NCI-H146 treated with DMSO at 0.1 percent for 48 hours (cell line): ENCODE results near the gene TIGD4.
"Not testable (repeated sequence)": the region's sequence is repeated elsewhere in the genome, so short reads cannot be mapped to it uniquely, and the experiment has no call there.

Experiments
- DNase-seq: peaks from one replicate; lab custom pipeline; 2025; ENCODE audit not compliant: unreplicated experiment; lab: John Stamatoyannopoulos, UW

The TIGD4 gene

GRCh38 chr4:152784490-152785350 lies 5.2 kb upstream of the TIGD4 start:
- DNase-seq, result no peak

GRCh38 chr4:152780267-152780778 lies 793 bp upstream of the TIGD4 start:
- no peak for DNase-seq

DNA sequence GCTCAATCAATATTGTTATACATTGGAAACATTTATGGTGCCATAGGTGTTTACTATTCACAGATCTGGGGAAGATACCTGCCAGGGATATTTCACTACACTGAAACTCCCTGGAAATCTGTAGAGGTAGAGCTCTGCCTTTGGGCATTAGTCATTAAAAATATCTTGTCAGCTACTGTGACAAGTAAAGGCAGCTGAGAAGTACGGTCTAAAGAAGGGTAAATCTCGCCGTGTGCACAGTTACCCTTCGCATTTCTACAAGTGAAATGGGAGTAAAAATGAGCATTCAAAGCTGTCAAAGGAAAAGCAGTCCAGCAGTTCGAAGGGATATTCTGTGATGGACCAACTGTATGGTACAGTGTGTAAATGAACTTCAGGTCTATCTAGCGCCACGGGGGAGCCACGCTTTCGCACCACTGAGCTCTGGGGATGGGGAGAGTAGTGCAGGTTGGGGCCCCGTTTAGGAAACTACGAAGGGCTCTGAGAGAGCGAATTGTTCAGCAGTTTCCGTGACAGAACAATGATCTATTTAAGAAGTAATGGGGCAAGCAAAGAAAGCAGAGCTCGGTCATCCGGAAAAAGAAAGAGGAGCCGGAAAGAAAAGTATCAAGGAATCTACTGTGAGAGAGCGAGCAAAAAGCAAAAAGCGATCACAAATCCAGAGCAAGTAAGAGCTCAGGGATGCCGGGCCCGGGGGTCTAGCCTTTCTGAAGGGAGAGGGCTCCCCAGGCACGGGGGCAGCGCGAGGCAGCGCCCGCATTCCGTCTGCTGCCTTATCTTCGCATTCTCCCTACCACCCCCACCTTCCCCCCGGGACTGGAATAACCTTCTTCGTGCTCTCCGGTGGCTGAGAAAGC lies 646 bp downstream of the TIGD4 start:
- peak; percentile 19 for DNase-seq

DNA sequence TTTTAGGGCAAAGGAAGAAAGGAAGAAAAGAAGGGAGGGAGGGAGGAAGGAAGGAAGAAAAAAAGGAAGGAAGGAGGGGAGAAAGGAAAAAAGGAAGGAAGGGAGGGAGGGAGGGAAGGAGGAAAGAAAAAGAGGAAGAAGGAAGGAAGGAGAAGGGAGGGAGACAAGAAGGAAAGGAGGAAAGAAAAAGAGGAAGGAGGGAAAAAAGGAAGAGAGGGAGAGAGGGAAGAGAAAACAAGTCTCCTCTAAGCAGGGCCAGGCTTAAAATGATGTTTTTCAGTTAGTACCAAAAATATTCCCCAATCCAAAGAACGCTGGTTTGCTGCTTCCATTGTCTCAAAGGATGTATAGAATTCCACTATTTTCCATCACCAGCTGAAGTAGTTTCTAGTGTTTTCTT lies 2.0 kb downstream of the TIGD4 start:
- DNase-seq, result no peak

GRCh38 chr4:152776352-152776751 lies 3.2 kb downstream of the TIGD4 start:
- DNase-seq, result no peak

- DNase-seq, result no peak
These were observed 5.6 kb downstream of the TIGD4 start for GRCh38 chr4:152773953-152774352.

DNA sequence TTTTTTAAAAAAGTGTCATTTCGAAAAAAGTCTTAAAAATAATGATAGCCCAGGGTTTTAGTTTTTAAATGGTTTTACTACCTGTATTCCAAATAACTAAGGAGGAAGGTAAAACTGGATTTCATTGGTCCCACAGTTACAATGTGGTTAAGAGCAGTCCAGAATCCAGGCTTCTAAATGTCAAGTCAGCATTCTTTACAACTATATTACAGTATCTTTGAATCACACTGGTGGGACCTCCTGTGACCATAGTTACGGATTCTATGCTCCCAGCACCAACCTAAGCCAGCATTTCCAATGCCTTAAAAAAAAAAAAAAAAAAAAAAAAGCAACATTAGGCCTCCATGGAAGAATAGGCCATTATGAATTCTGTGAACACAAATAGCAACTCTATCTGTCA lies 6.2 kb downstream of the TIGD4 start:
- DNase-seq, result no peak

- no peak for DNase-seq
These were observed 7.6 kb downstream of the TIGD4 start for GRCh38 chr4:152771741-152772533.

DNA sequence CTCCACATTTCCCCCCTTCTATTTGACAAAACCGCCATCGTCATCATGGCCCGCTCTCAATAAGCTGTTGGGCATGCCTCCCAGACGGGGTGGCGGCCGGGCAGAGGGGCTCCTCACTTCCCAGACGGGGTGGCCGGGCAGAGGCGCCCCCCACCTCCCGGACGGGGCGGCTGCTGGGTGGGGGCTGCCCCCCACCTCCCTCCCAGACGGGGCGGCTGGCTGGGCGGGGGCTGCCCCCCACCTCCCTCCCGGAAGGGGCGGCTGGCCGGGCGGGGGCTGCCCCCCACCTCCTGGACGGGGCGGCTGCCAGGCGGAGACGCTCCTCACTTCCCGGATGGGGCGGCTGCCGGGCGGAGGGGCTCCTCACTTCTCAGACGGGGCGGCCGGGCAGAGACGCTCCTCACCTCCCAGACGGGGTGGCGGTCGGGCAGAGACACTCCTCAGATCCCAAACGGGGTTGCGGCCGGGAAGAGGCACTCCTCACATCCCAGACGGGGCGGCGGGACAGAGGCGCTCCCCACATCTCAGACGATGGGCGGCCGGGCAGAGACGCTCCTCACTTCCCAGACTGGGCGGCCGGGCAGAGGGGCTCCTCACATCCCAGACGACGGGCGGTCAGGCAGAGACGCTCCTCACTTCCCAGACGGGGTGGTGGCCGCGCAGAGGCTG lies 14.3 kb downstream of the TIGD4 start:
- DNase-seq, result not testable (repeated sequence)

DNA sequence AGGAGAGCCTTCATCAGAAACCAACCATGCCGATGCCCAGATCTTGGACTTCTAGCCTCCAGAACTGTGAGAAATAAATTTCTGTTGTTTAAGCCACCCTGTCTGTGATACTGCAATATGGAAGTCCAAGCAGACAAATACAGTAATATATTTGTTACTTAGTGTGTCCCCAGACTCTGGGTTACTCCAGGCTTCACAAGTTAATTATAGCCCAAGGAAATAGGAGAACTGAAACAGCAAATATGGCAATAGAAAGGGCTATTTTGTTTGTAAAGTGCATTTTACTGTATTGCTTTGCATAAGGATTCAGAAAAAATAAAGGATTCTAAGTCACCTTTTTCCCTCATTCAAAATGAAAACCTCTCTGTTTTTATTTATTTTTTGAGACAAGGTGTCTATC lies 15.7 kb downstream of the TIGD4 start:
- no peak for DNase-seq

DNA sequence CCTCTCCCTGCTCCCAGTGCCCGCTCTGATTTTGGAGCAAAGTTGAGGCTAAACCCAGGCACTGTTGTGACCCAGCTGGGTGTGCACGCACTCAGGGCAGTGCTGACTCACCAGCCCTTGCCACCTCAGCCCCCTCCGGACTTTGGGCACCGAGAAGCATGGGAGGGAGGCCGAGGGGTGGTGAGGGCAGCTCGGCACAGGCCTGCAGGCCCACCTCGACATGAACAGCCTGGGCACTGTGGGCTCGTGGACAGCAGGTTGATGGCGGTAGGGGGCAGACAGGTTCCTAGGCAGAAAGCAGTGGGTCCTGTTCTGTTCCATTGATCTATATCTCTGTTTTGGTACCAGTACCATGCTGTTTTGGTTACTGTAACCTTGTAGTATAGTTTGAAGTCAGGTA lies 30.9 kb downstream of the TIGD4 start:
- DNase-seq, result no peak

GRCh38 chr4:152747444-152747843 lies 32.1 kb downstream of the TIGD4 start:
- DNase-seq, result no peak

- DNase-seq, result no peak
These were observed 40.7 kb downstream of the TIGD4 start for GRCh38 chr4:152738827-152739226.

- DNase-seq, result no peak
These were observed 43.6 kb downstream of the TIGD4 start for GRCh38 chr4:152735906-152736305.

- no peak for DNase-seq
These were observed 44.1 kb downstream of the TIGD4 start for GRCh38 chr4:152735396-152735859.

DNA sequence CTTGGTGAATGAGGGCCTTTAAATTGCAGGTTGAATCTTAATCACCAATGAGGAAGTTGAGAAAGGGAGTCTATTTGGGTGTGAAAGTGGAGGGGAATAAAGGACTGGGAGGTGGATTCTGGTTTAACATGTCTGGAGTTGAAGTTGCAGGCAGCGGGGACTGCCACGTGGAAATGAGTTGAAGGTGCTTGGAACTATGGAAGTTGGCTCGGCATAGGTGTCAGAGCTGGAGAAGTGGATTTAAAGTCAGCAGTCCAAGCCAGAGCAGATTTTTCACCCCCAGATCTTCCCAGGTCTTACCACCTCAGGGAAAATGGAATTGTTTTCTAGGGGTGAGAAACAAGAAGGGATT lies 44.9 kb downstream of the TIGD4 start:
- DNase-seq, result no peak

GRCh38 chr4:152734015-152734698 lies 45.4 kb downstream of the TIGD4 start:
- no peak for DNase-seq

DNA sequence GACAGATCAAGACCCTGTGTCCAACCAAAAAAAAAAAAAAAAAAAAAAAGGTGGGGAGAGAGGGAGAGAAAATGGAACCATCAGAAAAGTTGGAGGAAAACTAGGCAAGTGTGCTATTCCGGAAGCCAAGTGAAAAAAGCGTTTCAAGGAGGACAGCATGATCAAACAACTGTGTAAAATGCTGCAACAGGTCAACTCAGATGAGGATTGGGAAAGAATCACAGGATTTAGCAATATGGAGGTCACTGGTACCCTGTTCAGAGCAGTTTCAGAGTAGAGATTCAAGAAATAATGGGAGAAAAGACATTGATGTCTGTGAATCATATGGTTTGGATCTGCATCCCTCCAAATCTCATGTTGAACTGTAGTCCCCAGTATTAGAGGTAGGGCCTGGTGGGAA lies 47.5 kb downstream of the TIGD4 start:
- DNase-seq, result no peak

DNA sequence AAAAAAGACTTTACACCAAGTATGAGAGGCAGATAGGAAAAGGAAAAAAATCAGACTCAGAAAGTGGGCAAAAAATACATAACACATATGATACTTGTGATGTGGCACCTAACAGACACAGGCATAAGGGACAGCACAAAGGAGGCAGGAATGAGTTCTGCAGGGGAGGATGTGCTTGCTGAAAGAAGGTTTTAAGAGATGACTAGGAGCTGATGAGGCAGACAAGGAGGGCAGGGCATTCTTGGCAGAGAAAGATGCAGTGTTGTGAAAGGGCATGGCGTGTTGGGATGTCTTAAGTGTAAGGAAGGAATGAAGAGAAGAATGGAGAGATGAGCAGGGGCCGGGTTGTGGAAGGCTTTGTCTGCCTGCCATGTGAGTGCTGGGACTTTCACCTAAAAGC lies 50.1 kb downstream of the TIGD4 start:
- no peak for DNase-seq

GRCh38 chr4:152728343-152728742 lies 51.2 kb downstream of the TIGD4 start:
- no peak for DNase-seq
